Measurements from ENCODE around the gene KCNE1.
"Not testable (repeated sequence)": the region's sequence is repeated elsewhere in the genome, so short reads cannot be mapped to it uniquely, and the experiment has no call there.

KCNE1 gene

GRCh38 chr21:34406676-34407075 lies 105.3 kb downstream of the KCNE1 start:
- DNase-seq: not testable (repeated sequence)

GRCh38 chr21:34406102-34406501 lies 105.9 kb downstream of the KCNE1 start:
- DNase-seq: not testable (repeated sequence)

- not testable (repeated sequence) for DNase-seq
Observed at GRCh38 chr21:34405686-34406085, 106.3 kb downstream of the KCNE1 start.

- DNase-seq: not testable (repeated sequence)
Observed at GRCh38 chr21:34404742-34405141, 107.3 kb downstream of the KCNE1 start.

GRCh38 chr21:34400522-34400921 lies 111.5 kb downstream of the KCNE1 start:
- DNase-seq: not testable (repeated sequence)

All from NCI-H69 (cell line).